Large intestine (tissue), 12 donors: ENCODE measurements around the gene NEUROD4. TPM values are rescaled to one million over a fixed set of nuclear protein-coding genes. Genes with fewer than 3 reads are reported as not detected.

Source experiments
- DNase-seq, 2 donors: peaks; one replicate each; pipeline versions ENCODE4 v3.0.0 to v3.0.0-alpha.2; 2013
- H3K27ac ChIP-seq: one replicate; pipeline ENCODE4 v1.5.1; 2013; ENCODE audit warnings: low read length
- H3K27me3 ChIP-seq: 2 replicates; pipeline ENCODE4 v1.6.1; 2013; ENCODE audit warnings: low read length; ENCODE audit not compliant: control insufficient read depth, insufficient read depth
- H3K36me3 ChIP-seq: 2 replicates; pipeline ENCODE4 v1.6.1; 2013; ENCODE audit warnings: low read length; ENCODE audit not compliant: control insufficient read depth, insufficient read depth
- H3K4me1 ChIP-seq: one replicate; pipeline ENCODE4 v1.6.1; 2013; ENCODE audit warnings: low read length; ENCODE audit not compliant: control insufficient read depth, insufficient read depth
- H3K4me3 ChIP-seq: one replicate; pipeline ENCODE4 v1.5.1; 2013; ENCODE audit warnings: low read length
- H3K9me3 ChIP-seq: one replicate; pipeline ENCODE4 v1.6.1; 2013; ENCODE audit warnings: mild to moderate bottlenecking, low read depth, low read length, moderate library complexity; ENCODE audit not compliant: control insufficient read depth
- WGBS: methylation state at CpG from one replicate; pipeline ENCODE4 v1.1.5; 2013; ENCODE audit warnings: low lambda C conversion rate; ENCODE audit not compliant: insufficient coverage; 5-methylcytosine and 5-hydroxymethylcytosine counted together
- long read RNA-seq, 11 donors: transcript quantifications; one replicate each; lab custom pipeline, GENCODE V29; 2026
- polyA plus RNA-seq: library from polyadenylated mRNA; unstranded; fragments of 120-200 nt; gene quantifications from one replicate; pipeline ENCODE4 v1.2.1, GENCODE V29; 2013

The NEUROD4 gene, protein sequence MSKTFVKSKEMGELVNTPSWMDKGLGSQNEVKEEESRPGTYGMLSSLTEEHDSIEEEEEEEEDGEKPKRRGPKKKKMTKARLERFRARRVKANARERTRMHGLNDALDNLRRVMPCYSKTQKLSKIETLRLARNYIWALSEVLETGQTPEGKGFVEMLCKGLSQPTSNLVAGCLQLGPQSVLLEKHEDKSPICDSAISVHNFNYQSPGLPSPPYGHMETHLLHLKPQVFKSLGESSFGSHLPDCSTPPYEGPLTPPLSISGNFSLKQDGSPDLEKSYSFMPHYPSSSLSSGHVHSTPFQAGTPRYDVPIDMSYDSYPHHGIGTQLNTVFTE
- polyA plus RNA-seq, result 0.01 TPM
- long read RNA-seq, donor 1, result 0 reads
- long read RNA-seq, donor 2, result 0 reads
- long read RNA-seq, donor 3, result 0 reads
- long read RNA-seq, donor 4, result 0 reads
- long read RNA-seq, donor 5, result 0 reads
- long read RNA-seq, donor 6, result 0 reads
- long read RNA-seq, donor 7, result 0 reads
- long read RNA-seq, donor 8, result 0 reads
- long read RNA-seq, donor 9, result 0 reads
- long read RNA-seq, donor 10, result 0 reads
- long read RNA-seq, donor 11, result 0 reads

- no CpG with 5 or more reads among the region's 13 CpGs for WGBS
- no peak within 1 kb of the TSS for H3K27ac ChIP-seq
- peaks cover 16% of the 10 kb centered on the region for H3K27me3 ChIP-seq
- no peak within 1 kb of the TSS for H3K4me3 ChIP-seq
- no peaks in the 10 kb centered on the region for H3K9me3 ChIP-seq
- DNase-seq, result peak; percentile 45
- H3K4me1 ChIP-seq, result no peaks in the 10 kb centered on the region
- no peaks in the 10 kb centered on the region for H3K36me3 ChIP-seq
These were observed at the start of gene NEUROD4 for GRCh38 chr12:55019784-55020183. Gene NEUROD4 (plus strand): TSS chr12:55019974. CDS start chr12:55026440, 6,466 bp downstream.

- H3K4me3 ChIP-seq, result no peak overlapping the region
- DNase-seq, result no peak
- 80% methylated on average over 1 of the region's 3 CpGs for WGBS
These were observed 49.0 kb upstream of the NEUROD4 start for GRCh38 chr12:54970741-54971140.

GRCh38 chr12:54973556-54973955 lies 46.2 kb upstream of the NEUROD4 start:
- Histone ChIP-seq H3K9me3 (no peaks in the 10 kb centered on the region), H3K36me3 (no peaks in the 10 kb centered on the region)
- 100% methylated on average over 1 of the region's 3 CpGs for WGBS

More at GRCh38 chr12:54970741-54971140, 49.0 kb upstream of the NEUROD4 start:
- Histone ChIP-seq H3K9me3 (no peaks in the 10 kb centered on the region), H3K36me3 (no peaks in the 10 kb centered on the region), H3K27me3 (peaks cover 2% of the 10 kb centered on the region), H3K27ac (no peak overlapping the region), H3K4me1 (no peaks in the 10 kb centered on the region)

GRCh38 chr12:54974279-54974678 lies 45.5 kb upstream of the NEUROD4 start:
- Histone ChIP-seq H3K27me3 (peaks cover 2% of the 10 kb centered on the region), H3K36me3 (no peaks in the 10 kb centered on the region), H3K27ac (no peak overlapping the region), H3K9me3 (no peaks in the 10 kb centered on the region), H3K4me3 (no peak overlapping the region), H3K4me1 (no peaks in the 10 kb centered on the region)
- no CpG with 5 or more reads among the region's 12 CpGs for WGBS
- DNase-seq, result no peak

More at GRCh38 chr12:54973556-54973955, 46.2 kb upstream of the NEUROD4 start:
- Histone ChIP-seq H3K4me3 (no peak overlapping the region), H3K27me3 (peaks cover 2% of the 10 kb centered on the region), H3K27ac (no peak overlapping the region), H3K4me1 (no peaks in the 10 kb centered on the region)
- DNase-seq, result no peak

- Histone ChIP-seq H3K27me3 (no peaks in the 10 kb centered on the region), H3K27ac (no peak overlapping the region), H3K4me1 (no peaks in the 10 kb centered on the region), H3K4me3 (no peak overlapping the region), H3K9me3 (no peaks in the 10 kb centered on the region), H3K36me3 (no peaks in the 10 kb centered on the region)
- DNase-seq, result no peak
- WGBS, result no CpG with 5 or more reads among the region's 2 CpGs
These were observed 44.5 kb upstream of the NEUROD4 start for GRCh38 chr12:54975272-54975671.

GRCh38 chr12:54975875-54976274 lies 43.9 kb upstream of the NEUROD4 start:
- Histone ChIP-seq H3K9me3 (no peaks in the 10 kb centered on the region), H3K36me3 (no peaks in the 10 kb centered on the region), H3K27ac (no peak overlapping the region), H3K4me1 (no peaks in the 10 kb centered on the region), H3K4me3 (no peak overlapping the region), H3K27me3 (no peaks in the 10 kb centered on the region)
- no CpG with 5 or more reads among the region's 6 CpGs for WGBS
- peak; percentile 44 to 81 for DNase-seq

DNA sequence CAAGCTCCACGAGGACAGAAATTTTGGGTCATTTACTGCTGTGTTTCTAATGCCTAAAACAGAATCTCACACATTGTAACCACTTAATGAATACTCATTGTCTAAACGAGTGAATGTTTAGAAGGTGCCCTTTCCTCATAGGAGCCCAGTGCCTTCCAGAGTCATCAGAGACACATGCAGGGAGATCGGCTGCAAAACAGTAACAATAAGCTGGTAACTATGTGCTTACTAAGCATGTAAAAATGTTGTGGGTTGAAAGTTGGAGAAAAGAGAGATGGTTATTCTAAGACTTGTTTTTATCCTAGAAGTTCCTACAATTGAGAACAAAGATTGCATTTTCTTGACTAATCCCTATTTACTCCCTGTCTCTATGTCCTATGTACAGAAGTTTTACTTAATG lies 42.6 kb upstream of the NEUROD4 start:
- Histone ChIP-seq H3K36me3 (no peaks in the 10 kb centered on the region), H3K4me1 (no peaks in the 10 kb centered on the region), H3K9me3 (no peaks in the 10 kb centered on the region), H3K27me3 (no peaks in the 10 kb centered on the region), H3K4me3 (no peak overlapping the region), H3K27ac (no peak overlapping the region)
- DNase-seq, result no peak
- 100% methylated on average over 1 of the region's 3 CpGs for WGBS

DNA sequence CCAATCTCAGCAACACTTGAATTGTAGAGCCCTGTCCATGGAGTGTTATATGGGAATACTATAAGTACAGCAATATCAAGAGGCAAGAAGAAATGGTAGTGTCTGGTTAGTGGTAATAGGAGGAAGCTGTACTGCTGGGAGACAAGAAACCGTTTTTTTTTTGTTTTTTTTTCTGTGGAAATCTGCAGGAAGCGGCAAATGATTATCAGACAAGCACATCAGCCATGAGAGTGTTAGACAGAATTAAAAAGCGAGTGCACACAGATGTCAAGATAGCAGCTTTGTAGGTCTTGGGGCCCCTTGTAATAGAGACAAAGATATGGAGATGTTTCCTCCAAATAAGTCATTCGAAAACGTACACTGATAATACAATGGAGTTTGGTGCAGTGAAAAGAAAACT lies 41.9 kb upstream of the NEUROD4 start:
- WGBS, result 92% methylated on average over 2 of the region's 5 CpGs

GRCh38 chr12:54980341-54980740 lies 39.4 kb upstream of the NEUROD4 start:
- Histone ChIP-seq H3K4me3 (no peak overlapping the region), H3K27ac (no peak overlapping the region), H3K36me3 (no peaks in the 10 kb centered on the region), H3K27me3 (no peaks in the 10 kb centered on the region), H3K9me3 (no peaks in the 10 kb centered on the region), H3K4me1 (no peaks in the 10 kb centered on the region)
- 70% methylated on average over 2 of the region's 5 CpGs for WGBS
- no peak for DNase-seq

More for the DNA sequence above, 41.9 kb upstream of the NEUROD4 start:
- no peak for DNase-seq
- Histone ChIP-seq H3K9me3 (no peaks in the 10 kb centered on the region), H3K4me1 (no peaks in the 10 kb centered on the region), H3K4me3 (no peak overlapping the region), H3K27me3 (no peaks in the 10 kb centered on the region), H3K36me3 (no peaks in the 10 kb centered on the region), H3K27ac (no peak overlapping the region)

DNA sequence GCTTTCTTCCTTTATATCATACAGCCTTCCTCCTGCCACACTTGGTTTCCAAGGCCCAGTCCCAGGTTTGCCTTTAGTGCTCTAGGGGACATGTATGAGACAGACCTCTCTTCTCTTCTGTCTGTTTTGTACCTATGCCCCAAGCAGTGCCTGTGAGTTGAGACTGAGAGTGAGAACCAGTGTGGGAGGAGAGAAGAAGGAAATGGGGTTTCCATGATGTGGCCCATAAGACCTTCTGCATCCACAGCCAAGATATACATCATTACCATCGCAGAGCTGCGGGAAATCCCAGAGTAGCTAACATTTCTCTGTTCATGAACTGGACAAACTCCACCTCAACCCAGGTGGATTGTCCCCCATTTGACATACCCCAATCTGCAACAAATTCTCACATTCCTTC lies 38.0 kb upstream of the NEUROD4 start:
- Histone ChIP-seq H3K27ac (no peak overlapping the region), H3K36me3 (no peaks in the 10 kb centered on the region), H3K9me3 (no peaks in the 10 kb centered on the region), H3K27me3 (no peaks in the 10 kb centered on the region), H3K4me1 (no peaks in the 10 kb centered on the region), H3K4me3 (no peak overlapping the region)
- DNase-seq, result no peak
- no CpG with 5 or more reads among the region's 2 CpGs for WGBS
